B cell (primary cell): ENCODE measurements around the gene TLNRD1. TPM values are rescaled to one million over a fixed set of nuclear protein-coding genes. Genes with fewer than 3 reads are reported as not detected.
"Not testable (repeated sequence)": the region's sequence is repeated elsewhere in the genome, so short reads cannot be mapped to it uniquely, and the experiment has no call there.

Experiments
- ATAC-seq: fragments of 200-7000 bp; cut with Tn5 transposase; one replicate; pipeline ENCODE4 v1.10.0; 2021; ENCODE audit warnings: low read depth, mild to moderate bottlenecking, moderate number of reproducible peaks, moderate library complexity
- CTCF ChIA-PET: fragments of 350-600 bp; sonication (Branson Sonifier 250); formaldehyde crosslinking; loops from one replicate; lab custom pipeline; 2021; ENCODE audit warnings: antibody characterized with exemption, inconsistent platforms; lab: Charles Lee
- POLR2A ChIA-PET: fragments of 350-600 bp; sonication (Branson Sonifier 250); formaldehyde crosslinking; loops from one replicate; lab custom pipeline; 2021; ENCODE audit warnings: antibody characterized with exemption; lab: Charles Lee
- DNase-seq: peaks from one replicate; pipeline ENCODE4 v3.0.0; 2013
- H2AFZ ChIP-seq: 2 replicates; pipeline ENCODE4 v1.6.1; 2012; ENCODE audit warnings: mild to moderate bottlenecking, low read depth, low read length; ENCODE audit not compliant: insufficient read depth, poor library complexity, severe bottlenecking
- H3K27ac ChIP-seq, 2 donors: 1 replicate in 1 of 2; 2 replicates in 1 of 2; pipeline ENCODE4 v1.5.1; 2012 to 2013; ENCODE audit warnings: low read length in 2 of 2, mild to moderate bottlenecking in 2 of 2, moderate library complexity in 1 of 2
- H3K27me3 ChIP-seq, 4 experiments: fragments of 200-600 bp in 1 of 4; sonication (generic) in 1 of 4; replicated peaks in 1 of 4; 1 replicate in 2 of 4; 2 replicates in 2 of 4; pipeline versions ENCODE4 v1.6.1 to v1.7.0; 2013 to 2016; ENCODE audit warnings: low read length in 3 of 4, mild to moderate bottlenecking in 2 of 4, mixed read lengths in 1 of 4, moderate library complexity in 1 of 4; ENCODE audit not compliant: insufficient read depth in 4 of 4, control insufficient read depth in 3 of 4; ENCODE audit errors: control extremely low read depth in 1 of 4
- H3K36me3 ChIP-seq, 2 experiments: replicated peaks in 1 of 2; 1 replicate in 1 of 2; 2 replicates in 1 of 2; pipeline versions ENCODE4 v1.6.1 to v1.7.1; 2013; ENCODE audit warnings: low read length in 1 of 2; ENCODE audit not compliant: insufficient read depth in 2 of 2, control insufficient read depth in 1 of 2; ENCODE audit errors: control extremely low read depth in 1 of 2, extremely low read depth in 1 of 2
- H3K4me1 ChIP-seq, 2 donors: fragments of 200-600 bp in 1 of 2; sonication (generic) in 1 of 2; 1 replicate in 1 of 2; 2 replicates in 1 of 2; pipeline versions ENCODE4 v1.5.1 to v1.6.1; 2013 to 2017; ENCODE audit warnings: low read length in 2 of 2; ENCODE audit not compliant: control insufficient read depth in 2 of 2, insufficient read depth in 2 of 2
- H3K4me2 ChIP-seq: replicated peaks from 2 replicates; pipeline ENCODE3; 2012; ENCODE audit warnings: mild to moderate bottlenecking, low read depth, low read length; ENCODE audit not compliant: poor library complexity, severe bottlenecking
- H3K4me3 ChIP-seq, 5 experiments: fragments of 200-600 bp in 1 of 5; sonication (generic) in 1 of 5; 1 replicate in 3 of 5; 2 replicates in 2 of 5; pipeline versions ENCODE4 v1.5.1 to v1.7.0; 2011 to 2016; ENCODE audit warnings: low read length in 4 of 5, mild to moderate bottlenecking in 4 of 5, low read depth in 2 of 5, control low read depth in 1 of 5, moderate library complexity in 1 of 5; ENCODE audit not compliant: insufficient read depth in 1 of 5; ENCODE audit errors: control extremely low read depth in 1 of 5, extremely low read depth in 1 of 5
- H3K79me2 ChIP-seq: fragments of 200-600 bp; sonication (generic); one replicate; pipeline ENCODE4 v1.6.0; 2016; ENCODE audit warnings: low read length; ENCODE audit not compliant: control insufficient read depth, insufficient read depth
- H3K9ac ChIP-seq: fragments of 200-600 bp; sonication (generic); 2 replicates; pipeline ENCODE4 v1.6.1; 2017; ENCODE audit warnings: mild to moderate bottlenecking, low read length, moderate library complexity
- H3K9me3 ChIP-seq, 3 donors: one replicate each; pipeline versions ENCODE4 v1.6.1 to v1.7.1; 2013; ENCODE audit warnings: low read length in 2 of 3; ENCODE audit not compliant: control insufficient read depth in 2 of 3, insufficient read depth in 1 of 3; ENCODE audit errors: control extremely low read depth in 1 of 3
- H4K20me1 ChIP-seq: 2 replicates; pipeline ENCODE4 v1.6.0; 2012; ENCODE audit warnings: mild to moderate bottlenecking, low read length; ENCODE audit not compliant: insufficient read depth, control insufficient read depth, poor library complexity, severe bottlenecking
- H3K27ac Mint-ChIP-seq: one replicate; pipeline ENCODE4 v1.8.0; 2021; ENCODE audit warnings: mixed read lengths
- H3K27me3 Mint-ChIP-seq: one replicate; pipeline ENCODE4 v1.8.0; 2021; ENCODE audit warnings: mixed read lengths
- H3K4me1 Mint-ChIP-seq: one replicate; pipeline ENCODE4 v1.8.0; 2021; ENCODE audit warnings: mixed read lengths
- H3K4me3 Mint-ChIP-seq: one replicate; pipeline ENCODE4 v1.8.0; 2021; ENCODE audit warnings: mixed read lengths
- H3K9me3 Mint-ChIP-seq: one replicate; pipeline ENCODE4 v1.8.0; 2022; ENCODE audit warnings: mixed read lengths; ENCODE audit not compliant: insufficient read depth
- CTCF ChIP-seq: fragments of 200-600 bp; IDR thresholded peaks from one replicate; pipeline ENCODE4 v1.8.0; 2022; ENCODE audit warnings: antibody characterized with exemption, mild to moderate bottlenecking
- EZH2 ChIP-seq: IDR thresholded peaks from 2 replicates; pipeline ENCODE4 v1.6.1; 2012; ENCODE audit warnings: borderline replicate concordance, low read depth, mild to moderate bottlenecking, moderate library complexity, low read length; ENCODE audit not compliant: insufficient read depth, poor library complexity, severe bottlenecking
- WGBS: methylation state at CpG from one replicate; pipeline ENCODE4 v1.1.5; 2013; ENCODE audit warnings: missing lambda C conversion rate; ENCODE audit not compliant: insufficient coverage; 5-methylcytosine and 5-hydroxymethylcytosine counted together
- intact Hi-C: fragments of 100-400 bp; cut with micrococcal nuclease; formaldehyde crosslinking; loops from one replicate; pipeline ENCODE4 v1.10.0; 2022
- polyA plus RNA-seq: library from polyadenylated mRNA; depleted of rRNA; stranded (reverse); fragments of >200 nt; gene quantifications from 2 replicates; pipeline ENCODE4 v1.2.3, GENCODE V29; 2012
- total RNA-seq, 2 donors: library from RNA; stranded (reverse); fragments of 120-200 nt in 1 of 2; gene quantifications; 1 replicate in 1 of 2; 2 replicates in 1 of 2; pipeline versions ENCODE4 v1.2.3 to v1.2.4, GENCODE V29; 2013 to 2022

TLNRD1 gene
- total and polyA plus RNA-seq, 2 donors (not counting 1 experiment from before 2014, with no cell fraction given), result 11.4 to 26.7 TPM

DNA sequence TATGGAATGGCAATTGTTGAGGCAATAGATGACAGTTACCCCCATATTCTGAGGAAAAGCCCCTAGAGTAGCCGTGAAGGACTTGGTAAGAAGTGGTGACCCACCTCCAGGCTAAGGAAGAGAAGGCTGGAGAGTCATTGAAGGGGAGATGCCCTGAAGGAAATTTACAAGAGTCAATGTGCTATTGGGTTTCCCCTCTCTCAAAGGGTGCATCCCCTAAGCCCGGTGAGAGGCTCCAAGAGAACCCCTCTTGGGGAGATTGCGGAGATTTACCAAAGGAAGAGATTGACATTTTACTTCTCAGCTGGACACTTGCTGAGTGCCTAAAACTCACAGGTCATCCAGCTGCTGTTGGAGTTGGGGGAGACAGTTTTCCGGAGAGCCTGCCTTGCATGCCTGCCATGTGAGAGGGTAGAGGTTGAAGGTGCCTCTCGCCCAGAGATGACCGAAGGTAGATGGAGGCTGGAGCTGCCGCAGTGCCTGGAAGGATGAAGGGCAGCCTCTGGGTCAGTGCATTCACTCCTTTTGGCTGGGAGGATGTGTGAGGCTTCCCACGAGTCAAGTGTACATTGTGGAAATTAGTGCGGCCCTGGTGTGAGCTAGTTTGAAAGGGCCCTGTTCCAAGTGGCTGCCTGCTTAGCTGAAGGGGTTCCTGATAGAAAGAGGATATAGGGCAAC, 41.8 kb upstream of the TLNRD1 start:
- Histone ChIP-seq H3K27me3 (no peaks in the 10 kb centered on the region), H3K4me2 (no peak overlapping the region), H2AFZ (no peak overlapping the region), H3K79me2 (peaks cover 3% of the 10 kb centered on the region), H3K9ac (no peak overlapping the region), H4K20me1 (no peaks in the 10 kb centered on the region), H3K4me3 (no peak overlapping the region), H3K27ac (no peak overlapping the region), H3K4me1 (no peaks in the 10 kb centered on the region), H3K9me3 (no peaks in the 10 kb centered on the region), H3K36me3 (peaks cover 1 to 17% of the 10 kb centered on the region in 2 experiments)
- Mint-ChIP-seq H3K27me3 (no peaks in the 10 kb centered on the region), H3K4me1 (no peaks in the 10 kb centered on the region), H3K27ac (no peak overlapping the region), H3K9me3 (peaks cover 2% of the 10 kb centered on the region), H3K4me3 (no peak overlapping the region)
- ChIA-PET POLR2A (interaction anchor here (0.5 kb wide), 1 partner anchor 60 kb away, joined by 3 read pairs; no protein-coding TSS in a partner anchor), CTCF (interaction anchor here (0.7 to 2.9 kb wide), 3 partner anchors 11 to 307 kb away, joined by 3 to 20 read pairs (median 3); no protein-coding TSS in a partner anchor)
- no peak for DNase-seq
- WGBS, result 97% methylated on average over 7 of the region's 9 CpGs
- TF ChIP-seq EZH2, result no peak
- no peak for TF ChIP-seq CTCF
- no peak for ATAC-seq
- intact Hi-C loops, result no loop called here

- ATAC-seq, H3K79me2 ChIP-seq, H2AFZ ChIP-seq, H3K4me2 ChIP-seq, H3K4me1 ChIP-seq, H4K20me1 ChIP-seq, H3K9me3 Mint-ChIP-seq, H3K27me3 Mint-ChIP-seq, H3K4me3 Mint-ChIP-seq, H3K4me1 Mint-ChIP-seq, H3K9me3 ChIP-seq, H3K27me3 ChIP-seq, H3K27ac ChIP-seq, H3K27ac Mint-ChIP-seq, intact Hi-C loops, H3K4me3 ChIP-seq, POLR2A ChIA-PET, H3K9ac ChIP-seq, DNase-seq: not testable (repeated sequence)
- H3K36me3 ChIP-seq, result peaks cover 0 to 18% of the 10 kb centered on the region in 2 experiments
- CTCF ChIA-PET, result interaction anchor here (7.2 kb wide), 1 partner anchor 510 kb away, joined by 102 read pairs; no protein-coding TSS in a partner anchor
Measured at GRCh38 chr15:80965454-80965853, 35.3 kb upstream of the TLNRD1 start.
